SK-N-SH (cell line): ENCODE measurements around the gene SH3PXD2A.

ENCODE experiments used
- EP300 ChIP-seq, 2 experiments: IDR thresholded peaks; 2 replicates each; pipeline versions ENCODE4 v1.4.0 to v1.6.1; 2012; ENCODE audit warnings: borderline replicate concordance in 1 of 2, low read depth in 1 of 2, low read length in 1 of 2
- FOXJ3 ChIP-seq: sonication (generic); formaldehyde crosslinking; IDR thresholded peaks from 2 replicates; pipeline ENCODE4 v1.5.1; 2020; ENCODE audit warnings: mild to moderate bottlenecking, missing genetic modification reagents

- no peak for TF ChIP-seq EP300 (IDR thresholded peaks at IDR 0.05; ENCODE audit: borderline replicate concordance in 1 of 2, low read depth in 1 of 2, low read length in 1 of 2)
- no peak for TF ChIP-seq FOXJ3
Measured at GRCh38 chr10:103696094-103696410, 159.3 kb downstream of the SH3PXD2A start.
